Pancreas (tissue), 10 donors: ENCODE results near the gene APBB2. TPM values are rescaled to one million over a fixed set of nuclear protein-coding genes. Genes with fewer than 3 reads are reported as not detected.

ENCODE experiments used
- ATAC-seq, 4 donors: fragments of 200-7000 bp; cut with Tn5 transposase; one replicate each; pipeline versions ENCODE4 v1.8.0 to v1.9.1; 2020; ENCODE audit warnings: mild to moderate bottlenecking in 4 of 4, moderate library complexity in 4 of 4
- DNase-seq, 6 donors: peaks; one replicate each; pipeline ENCODE4 v3.0.0-alpha.2; 2020
- FAIRE-seq: peaks from 2 replicates; lab custom pipeline; 2012; peaks lifted over from hg19 to GRCh38; lab: Jason Lieb, UNC
- H3K27ac ChIP-seq, 4 donors: fragments of 200-600 bp; sonication (generic); 1 replicate in 3 of 4; 2 replicates in 1 of 4; pipeline versions ENCODE4 v1.5.0 to v1.8.0; 2020
- H3K27me3 ChIP-seq, 4 donors: fragments of 200-600 bp; one replicate each; pipeline ENCODE4 v1.8.0; 2021
- H3K36me3 ChIP-seq, 3 donors: fragments of 200-600 bp; sonication (generic) in 1 of 3; one replicate each; pipeline versions ENCODE4 v1.5.0 to v1.8.0; 2020 to 2021
- H3K4me1 ChIP-seq, 3 donors: fragments of 200-600 bp; one replicate each; pipeline ENCODE4 v1.8.0; 2021
- H3K4me3 ChIP-seq, 4 donors: fragments of 200-600 bp; sonication (generic) in 2 of 4; one replicate each; pipeline versions ENCODE4 v1.5.0 to v1.8.0; 2020 to 2021
- H3K9me3 ChIP-seq, 4 donors: fragments of 200-600 bp; one replicate each; pipeline ENCODE4 v1.8.0; 2021
- CTCF ChIP-seq, 4 donors: fragments of 200-600 bp; sonication (generic) in 3 of 4; IDR thresholded peaks; one replicate each; pipeline versions ENCODE4 v1.5.0 to v1.8.0; 2021; ENCODE audit warnings: antibody characterized with exemption in 4 of 4
- WGBS, 2 donors: extraction: QIAGEN DNeasy Blood & Tissue Kit; methylation state at CpG; one replicate each; pipeline ENCODE4 v1.1.7; 2013; 5-methylcytosine and 5-hydroxymethylcytosine counted together
- intact Hi-C, 3 donors: fragments of 100-400 bp; cut with DNase I; formaldehyde crosslinking; loops; one replicate each; pipeline versions ENCODE4 v1.11.1 to v1.14.2; 2022
- polyA plus RNA-seq, 2 donors: library from polyadenylated mRNA; stranded (reverse); fragments of 200-250 nt; gene quantifications; one replicate each; pipeline ENCODE4 v1.2.3, GENCODE V29; 2013
- total RNA-seq, 6 donors: library from RNA; stranded (reverse); fragmentation: NEBNext Ultra II Directional in 4 of 6; extraction: Animal tissue kit (Norgen Biotek cat#: 25700) in 4 of 6; gene quantifications; one replicate each; pipeline versions ENCODE4 v1.2.1 to v1.2.4, GENCODE V29; 2021 to 2023
- donor health status: healthy with polysubstance abuse.
- donor health status: DM: no; HTN: no; CAD: no; lungs with moderate emphysema.
- donor health status: DM: no; HTN: no; CAD: no.
- donor health status: control.
- donor health status: control.
- donor health status: Bipolar disorder and iron deficiency.
- donor health status: DM: yes; HTN: yes; CAD: no.
- donor health status: DM: no; HTN: no; CAD: no.
- donor health status: DM: no; HTN: no; CAD: no.
- donor health status: DM: yes; HTN: yes; CAD: no.

Gene APBB2
- total and polyA plus RNA-seq, 8 donors, result 9.1 to 21.6 (median 11.5) TPM

DNA sequence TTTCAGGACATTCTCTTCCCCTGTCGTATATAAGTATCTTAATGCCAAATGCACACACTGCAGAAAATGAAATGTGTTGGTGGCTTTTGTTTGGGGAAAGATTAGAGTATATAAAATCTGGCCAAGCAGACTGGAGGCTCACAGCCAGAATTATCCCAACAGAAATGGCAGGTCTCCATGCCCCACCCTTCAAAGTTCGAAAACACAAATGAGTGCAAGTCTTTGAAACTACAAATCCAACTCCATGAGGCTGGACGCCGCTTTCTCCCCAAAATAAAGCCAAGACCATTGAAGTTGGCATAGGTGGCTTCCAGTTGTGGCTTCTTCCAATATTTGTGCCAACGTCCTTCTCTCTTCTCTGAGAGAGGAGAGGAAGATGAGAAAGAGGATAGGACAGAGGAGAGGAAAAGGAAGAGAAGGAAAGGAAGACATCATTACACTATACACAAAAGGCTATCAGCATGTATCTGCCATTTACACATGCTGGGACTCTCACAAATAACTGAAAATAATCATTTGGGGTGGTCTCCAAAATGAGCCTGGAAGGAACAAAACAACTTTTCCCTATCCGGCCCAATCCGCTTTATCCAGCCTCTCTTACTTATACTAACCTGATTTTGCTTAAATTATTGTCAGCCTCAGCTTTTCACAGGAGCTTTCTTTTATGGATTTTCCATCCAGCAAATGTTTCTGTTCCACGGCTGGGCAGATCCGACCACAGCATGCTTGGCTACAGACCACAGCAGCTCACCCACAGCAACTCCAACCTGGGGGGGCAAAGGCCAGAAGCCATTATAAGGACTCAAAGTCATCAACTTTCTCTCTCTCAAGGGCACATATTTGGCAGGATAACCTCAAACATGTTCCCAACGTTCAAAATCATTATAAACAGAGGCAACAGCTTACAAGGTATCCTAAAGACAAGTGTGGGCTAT lies 71.7 kb downstream of the APBB2 start:
- Histone ChIP-seq H3K36me3 (no peaks in the 10 kb centered on the region), H3K27ac (peak overlapping the region in 3 of 4 donors; percentile 28 to 71 (median 68)), H3K4me1 (peaks cover 0 to 31% (median 28%) of the 10 kb centered on the region in 3 donors), H3K27me3 (no peaks in the 10 kb centered on the region), H3K4me3 (no peak overlapping the region), H3K9me3 (no peaks in the 10 kb centered on the region)
- 53 to 60% methylated on average over 10 of the region's 10 CpGs for WGBS, 2 donors
- ATAC-seq (peak; percentile 7 to 71 (median 44)), FAIRE-seq (no peak), DNase-seq (peak in 1 of 6 donors; percentile 31)
- TF ChIP-seq CTCF (IDR thresholded peaks at IDR 0.05), result no peak
- intact Hi-C loops, result no loop called here

GRCh38 chr4:41141900-41142299 lies 72.4 kb downstream of the APBB2 start:
- no peak for DNase-seq
- no peak for FAIRE-seq
- WGBS, 2 donors, result 89 to 97% methylated on average over 1 of the region's 1 CpG
- no peaks in the 10 kb centered on the region for H3K36me3 ChIP-seq
- no peaks in the 10 kb centered on the region for H3K9me3 ChIP-seq
- H3K4me3 ChIP-seq, result no peak overlapping the region
- TF ChIP-seq CTCF (IDR thresholded peaks at IDR 0.05), result no peak
- peak overlapping the region in 2 of 4 donors; percentile 28 to 68 for H3K27ac ChIP-seq
- intact Hi-C loops, result no loop called here
- peak in 2 of 4 donors; percentile 31 to 34 for ATAC-seq
- H3K27me3 ChIP-seq, result no peaks in the 10 kb centered on the region
- H3K4me1 ChIP-seq, result peaks cover 0 to 31% (median 28%) of the 10 kb centered on the region in 3 donors

DNA sequence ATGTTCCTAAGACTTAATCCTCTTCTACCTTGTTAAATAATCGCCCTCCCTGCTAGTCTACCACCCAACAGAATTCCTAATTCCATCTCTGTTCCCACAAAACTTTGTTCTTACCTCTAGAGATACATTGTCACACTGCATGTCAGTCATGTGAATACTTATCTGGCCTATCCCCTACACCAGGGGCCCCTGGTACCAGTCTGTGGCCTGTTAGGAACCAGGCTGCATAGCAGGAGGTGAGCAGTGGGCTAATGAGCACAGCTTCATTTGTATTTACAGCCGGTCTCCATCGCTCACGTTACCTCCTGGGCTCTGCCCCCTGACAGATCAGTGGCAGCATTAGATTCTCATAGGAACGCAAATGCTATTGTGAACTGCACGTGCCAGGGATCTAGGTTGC lies 73.9 kb downstream of the APBB2 start:
- Histone ChIP-seq H3K36me3 (no peaks in the 10 kb centered on the region), H3K4me3 (no peak overlapping the region), H3K27ac (no peak overlapping the region), H3K9me3 (no peaks in the 10 kb centered on the region), H3K4me1 (peaks cover 0 to 35% (median 31%) of the 10 kb centered on the region in 3 donors), H3K27me3 (no peaks in the 10 kb centered on the region)
- intact Hi-C loops, result no loop called here
- ATAC-seq (no peak), DNase-seq (no peak), FAIRE-seq (no peak)
- no peak for TF ChIP-seq CTCF (IDR thresholded peaks at IDR 0.05)
- WGBS, 2 donors, result 93 to 95% methylated on average over 6 of the region's 6 CpGs

GRCh38 chr4:41137879-41138278 lies 76.5 kb downstream of the APBB2 start:
- intact Hi-C loops, result no loop called here
- H3K27ac ChIP-seq, result no peak overlapping the region
- ATAC-seq (no peak), DNase-seq (no peak), FAIRE-seq (no peak)
- H3K4me3 ChIP-seq, result no peak overlapping the region
- no peaks in the 10 kb centered on the region for H3K9me3 ChIP-seq
- H3K4me1 ChIP-seq, result peaks cover 0 to 33% (median 32%) of the 10 kb centered on the region in 3 donors
- H3K27me3 ChIP-seq, result no peaks in the 10 kb centered on the region
- WGBS, 2 donors, result 83 to 96% methylated on average over 7 of the region's 7 CpGs
- no peaks in the 10 kb centered on the region for H3K36me3 ChIP-seq
- no peak for TF ChIP-seq CTCF (IDR thresholded peaks at IDR 0.05)

- DNase-seq, result no peak
- WGBS, 2 donors, result 45 to 50% methylated on average over 3 of the region's 3 CpGs
- H3K27me3 ChIP-seq, result no peaks in the 10 kb centered on the region
- no peak for TF ChIP-seq CTCF (IDR thresholded peaks at IDR 0.05)
- H3K36me3 ChIP-seq, result no peaks in the 10 kb centered on the region
- FAIRE-seq, result no peak
- no peak for ATAC-seq
- H3K27ac ChIP-seq, result no peak overlapping the region
- peaks cover 7 to 39% (median 34%) of the 10 kb centered on the region in 3 donors for H3K4me1 ChIP-seq
- H3K4me3 ChIP-seq, result no peak overlapping the region
- H3K9me3 ChIP-seq, result no peaks in the 10 kb centered on the region
- intact Hi-C loops, result no loop called here
Observed at GRCh38 chr4:41136456-41136855, 77.9 kb downstream of the APBB2 start.
